ENCODE measurements around the gene AMER3.
A peak's percentile ranks its signal among the peaks of the same experiment; 100 is the strongest.

Gene AMER3

GRCh38 chr2:130756053-130756873 is 923 bp downstream of the AMER3 start:
- no peak overlapping the region for H3K9ac ChIP-seq
- no peaks in the 10 kb centered on the region for H3K27me3 ChIP-seq (ENCODE audit: insufficient read depth, low read depth)
- no peaks in the 10 kb centered on the region for H4K20me1 ChIP-seq (ENCODE audit: insufficient read depth)
- peak overlapping the region; percentile 33; the same call in 1 of the 2 replicates for H3K4me2 ChIP-seq
- H3K27ac ChIP-seq: no peak overlapping the region
- H3K4me1 ChIP-seq (ENCODE audit: low read depth, poor library complexity, severe bottlenecking): peaks cover 12% of the 10 kb centered on the region
- no peaks in the 10 kb centered on the region for H3K36me3 ChIP-seq (ENCODE audit: insufficient read depth)
- no peaks in the 10 kb centered on the region for H3K79me2 ChIP-seq (ENCODE audit: insufficient read depth, low read depth)
- H2AFZ ChIP-seq (ENCODE audit: low read depth): peak overlapping the region; percentile 69; the same call in 1 of the 2 replicates
- no peak for TF ChIP-seq CTCF (conservative IDR thresholded peaks at IDR 0.05; ENCODE audit: low read depth, low read length)
- no peak overlapping the region for H3K4me3 ChIP-seq (IDR thresholded peaks at IDR 0.05; ENCODE audit: insufficient read depth, low read depth, low read length)

DNA sequence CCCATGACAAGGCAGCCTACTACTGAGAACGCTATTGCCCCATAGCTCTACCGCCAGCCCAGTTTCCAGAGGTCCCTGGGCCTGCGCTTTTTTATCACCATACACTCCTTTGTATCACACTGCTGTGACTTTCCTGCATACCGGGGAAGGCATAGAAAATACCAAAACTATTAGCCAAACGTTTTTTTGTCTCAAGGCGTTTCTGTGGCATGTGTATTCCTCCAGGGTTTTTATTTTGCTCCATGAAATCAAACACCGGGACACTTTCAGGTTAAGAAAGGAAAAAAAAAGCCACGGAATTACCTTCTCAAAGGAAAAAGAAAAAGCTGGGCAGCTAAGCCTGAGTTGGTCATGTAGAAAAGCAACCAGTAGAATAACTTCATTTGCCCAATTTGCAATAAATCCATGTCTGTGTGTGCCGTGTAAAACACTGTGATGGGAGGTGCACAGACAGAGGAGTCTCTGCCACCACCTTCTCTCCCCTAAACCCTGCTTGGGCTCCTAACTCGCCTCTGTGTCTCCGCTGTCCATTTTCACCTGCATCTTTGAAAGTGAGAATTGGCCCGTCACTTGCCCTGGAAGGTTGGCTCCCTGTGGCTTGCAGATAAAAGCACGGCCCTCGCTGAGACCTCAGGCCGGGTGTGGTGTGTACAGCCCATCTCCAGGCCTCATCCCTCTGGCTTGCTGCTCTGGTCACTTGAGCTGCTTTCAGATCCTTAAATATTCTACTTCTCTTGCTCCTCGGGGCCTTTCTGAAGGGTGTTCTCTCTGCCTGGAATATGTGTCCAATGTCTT is 1.7 kb downstream of the AMER3 start:
- no peak overlapping the region for H3K4me2 ChIP-seq
- H2AFZ ChIP-seq (ENCODE audit: low read depth): no peak overlapping the region
- no peak overlapping the region for H3K9ac ChIP-seq
- peaks cover 12% of the 10 kb centered on the region for H3K4me1 ChIP-seq (ENCODE audit: low read depth, poor library complexity, severe bottlenecking)
- H3K36me3 ChIP-seq (ENCODE audit: insufficient read depth): no peaks in the 10 kb centered on the region
- H3K4me3 ChIP-seq (IDR thresholded peaks at IDR 0.05; ENCODE audit: insufficient read depth, low read depth, low read length): no peak overlapping the region
- H3K79me2 ChIP-seq (ENCODE audit: insufficient read depth, low read depth): no peaks in the 10 kb centered on the region
- H4K20me1 ChIP-seq (ENCODE audit: insufficient read depth): no peaks in the 10 kb centered on the region
- no peak overlapping the region for H3K27ac ChIP-seq
- no peaks in the 10 kb centered on the region for H3K27me3 ChIP-seq (ENCODE audit: insufficient read depth, low read depth)
- TF ChIP-seq CTCF (conservative IDR thresholded peaks at IDR 0.05; ENCODE audit: low read depth, low read length): no peak

- H3K27ac ChIP-seq: no peak overlapping the region
- H3K9ac ChIP-seq: no peak overlapping the region
- H3K4me2 ChIP-seq: no peak overlapping the region
- no peaks in the 10 kb centered on the region for H3K27me3 ChIP-seq (ENCODE audit: insufficient read depth, low read depth)
- peaks cover 12% of the 10 kb centered on the region for H3K4me1 ChIP-seq (ENCODE audit: low read depth, poor library complexity, severe bottlenecking)
- H3K4me3 ChIP-seq (IDR thresholded peaks at IDR 0.05; ENCODE audit: insufficient read depth, low read depth, low read length): no peak overlapping the region
- H4K20me1 ChIP-seq (ENCODE audit: insufficient read depth): no peaks in the 10 kb centered on the region
- H3K79me2 ChIP-seq (ENCODE audit: insufficient read depth, low read depth): no peaks in the 10 kb centered on the region
- no peak for TF ChIP-seq CTCF (conservative IDR thresholded peaks at IDR 0.05; ENCODE audit: low read depth, low read length)
- H3K36me3 ChIP-seq (ENCODE audit: insufficient read depth): no peaks in the 10 kb centered on the region
- H2AFZ ChIP-seq (ENCODE audit: low read depth): no peak overlapping the region
Measured at GRCh38 chr2:130759906-130760753, 4.8 kb downstream of the AMER3 start.

Measured in KMS-11 (cell line).